ENCODE measurements around the gene PRR29. TPM values are rescaled to one million over a fixed set of nuclear protein-coding genes. Genes with fewer than 3 reads are reported as not detected.

PRR29 gene
- total and polyA plus RNA-seq, 4 donors: 0.02 to 0.35 (median 0.14) TPM; not detected in 1

DNA sequence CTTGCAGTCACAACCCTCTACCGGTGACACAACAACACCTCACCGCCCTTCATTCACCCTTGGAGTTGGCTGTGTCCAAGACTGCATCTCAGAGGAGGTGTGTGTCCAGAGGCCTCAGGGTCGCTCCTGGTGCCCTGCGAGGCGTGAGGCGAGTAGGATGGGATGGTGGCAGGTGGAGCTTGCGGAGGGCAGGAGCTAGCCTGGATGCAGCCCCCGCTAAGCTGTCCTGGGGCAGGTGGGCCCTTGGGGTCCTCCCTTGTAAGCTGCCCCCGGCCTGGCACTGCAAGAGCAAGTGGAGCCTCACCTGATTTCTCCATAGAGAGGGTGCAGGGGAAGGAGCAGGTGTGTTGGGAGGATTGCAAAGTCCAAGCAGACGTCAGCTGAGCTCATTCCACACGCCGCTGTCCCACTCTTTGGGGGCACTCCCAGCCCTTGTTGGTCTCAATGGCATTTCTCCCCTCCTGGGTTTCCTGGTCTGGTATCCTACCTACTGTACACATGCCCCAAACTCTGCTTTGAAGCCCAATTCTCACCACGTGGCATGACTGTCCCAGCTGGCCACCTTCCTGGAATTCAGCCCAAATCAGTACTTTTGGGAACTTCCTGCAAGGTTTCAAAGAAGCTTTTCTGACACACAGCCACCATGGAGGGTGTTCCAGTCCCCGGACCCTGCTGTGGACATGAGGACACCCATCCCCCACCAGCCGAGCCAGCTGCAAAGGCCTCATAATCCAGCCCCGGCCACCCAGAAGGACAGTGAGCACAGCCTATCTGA, 40.4 kb downstream of the PRR29 start:
- Histone ChIP-seq H3K4me1 (ENCODE audit: control insufficient read depth in 4 of 4, insufficient read depth in 4 of 4, low read length in 3 of 4) (peaks cover 0 to 9% (median 3%) of the 10 kb centered on the region in 4 donors), H3K9me3 (ENCODE audit: control insufficient read depth in 4 of 4, low read length in 3 of 4) (no peaks in the 10 kb centered on the region), H3K4me3 (ENCODE audit: low read depth in 1 of 3, low read length in 3 of 3) (no peak overlapping the region), H3K36me3 (ENCODE audit: control insufficient read depth in 4 of 4, insufficient read depth in 3 of 4, low read depth in 1 of 4, low read length in 3 of 4) (peaks cover 8 to 30% (median 27%) of the 10 kb centered on the region in 4 donors), H3K27me3 (ENCODE audit: control insufficient read depth in 4 of 4, insufficient read depth in 4 of 4, low read length in 3 of 4) (no peaks in the 10 kb centered on the region), H3K27ac (ENCODE audit: low read depth in 1 of 2, low read length in 2 of 2) (no peak overlapping the region), H3K9ac (ENCODE audit: low read depth in 1 of 2, low read length in 2 of 2) (no peak overlapping the region)
- no peak for DNase-seq (ENCODE audit: low spot score)
- WGBS: 92% methylated on average over 16 of the region's 16 CpGs
- TF ChIP-seq, protein P1, sequence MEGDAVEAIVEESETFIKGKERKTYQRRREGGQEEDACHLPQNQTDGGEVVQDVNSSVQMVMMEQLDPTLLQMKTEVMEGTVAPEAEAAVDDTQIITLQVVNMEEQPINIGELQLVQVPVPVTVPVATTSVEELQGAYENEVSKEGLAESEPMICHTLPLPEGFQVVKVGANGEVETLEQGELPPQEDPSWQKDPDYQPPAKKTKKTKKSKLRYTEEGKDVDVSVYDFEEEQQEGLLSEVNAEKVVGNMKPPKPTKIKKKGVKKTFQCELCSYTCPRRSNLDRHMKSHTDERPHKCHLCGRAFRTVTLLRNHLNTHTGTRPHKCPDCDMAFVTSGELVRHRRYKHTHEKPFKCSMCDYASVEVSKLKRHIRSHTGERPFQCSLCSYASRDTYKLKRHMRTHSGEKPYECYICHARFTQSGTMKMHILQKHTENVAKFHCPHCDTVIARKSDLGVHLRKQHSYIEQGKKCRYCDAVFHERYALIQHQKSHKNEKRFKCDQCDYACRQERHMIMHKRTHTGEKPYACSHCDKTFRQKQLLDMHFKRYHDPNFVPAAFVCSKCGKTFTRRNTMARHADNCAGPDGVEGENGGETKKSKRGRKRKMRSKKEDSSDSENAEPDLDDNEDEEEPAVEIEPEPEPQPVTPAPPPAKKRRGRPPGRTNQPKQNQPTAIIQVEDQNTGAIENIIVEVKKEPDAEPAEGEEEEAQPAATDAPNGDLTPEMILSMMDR (IDR thresholded peaks at IDR 0.05; ENCODE audit: low read depth, low read length, missing input control): no peak
- TF ChIP-seq TAF1 (conservative IDR thresholded peaks at IDR 0.05) (no peak), GABPA (IDR thresholded peaks at IDR 0.05 in 1 of 2, conservative IDR thresholded peaks at IDR 0.05 in 1 of 2) (no peak), SP1 (IDR thresholded peaks at IDR 0.05) (no peak), JUND (IDR thresholded peaks at IDR 0.05) (no peak), ATF3 (IDR thresholded peaks at IDR 0.05) (no peak), REST (IDR thresholded peaks at IDR 0.05) (no peak), FOXA2 (IDR thresholded peaks at IDR 0.05) (no peak), EGR1 (IDR thresholded peaks at IDR 0.05; ENCODE audit: low read depth in 2 of 2) (no peak), HNF4A (conservative IDR thresholded peaks at IDR 0.05) (no peak), YY1 (IDR thresholded peaks at IDR 0.05) (no peak), FOXA1 (IDR thresholded peaks at IDR 0.05) (no peak), NR2F2 (IDR thresholded peaks at IDR 0.05) (no peak), HNF4G (IDR thresholded peaks at IDR 0.05) (no peak), RAD21 (IDR thresholded peaks at IDR 0.05) (no peak)
- TF ChIP-seq, protein P2, sequence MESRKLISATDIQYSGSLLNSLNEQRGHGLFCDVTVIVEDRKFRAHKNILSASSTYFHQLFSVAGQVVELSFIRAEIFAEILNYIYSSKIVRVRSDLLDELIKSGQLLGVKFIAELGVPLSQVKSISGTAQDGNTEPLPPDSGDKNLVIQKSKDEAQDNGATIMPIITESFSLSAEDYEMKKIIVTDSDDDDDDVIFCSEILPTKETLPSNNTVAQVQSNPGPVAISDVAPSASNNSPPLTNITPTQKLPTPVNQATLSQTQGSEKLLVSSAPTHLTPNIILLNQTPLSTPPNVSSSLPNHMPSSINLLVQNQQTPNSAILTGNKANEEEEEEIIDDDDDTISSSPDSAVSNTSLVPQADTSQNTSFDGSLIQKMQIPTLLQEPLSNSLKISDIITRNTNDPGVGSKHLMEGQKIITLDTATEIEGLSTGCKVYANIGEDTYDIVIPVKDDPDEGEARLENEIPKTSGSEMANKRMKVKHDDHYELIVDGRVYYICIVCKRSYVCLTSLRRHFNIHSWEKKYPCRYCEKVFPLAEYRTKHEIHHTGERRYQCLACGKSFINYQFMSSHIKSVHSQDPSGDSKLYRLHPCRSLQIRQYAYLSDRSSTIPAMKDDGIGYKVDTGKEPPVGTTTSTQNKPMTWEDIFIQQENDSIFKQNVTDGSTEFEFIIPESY (IDR thresholded peaks at IDR 0.05): no peak
- TF ChIP-seq, protein P3, sequence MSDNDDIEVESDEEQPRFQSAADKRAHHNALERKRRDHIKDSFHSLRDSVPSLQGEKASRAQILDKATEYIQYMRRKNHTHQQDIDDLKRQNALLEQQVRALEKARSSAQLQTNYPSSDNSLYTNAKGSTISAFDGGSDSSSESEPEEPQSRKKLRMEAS (IDR thresholded peaks at IDR 0.05): no peak
